Kidney epithelial cell (primary cell): ENCODE data around the gene ACTN3. TPM values are rescaled to one million over a fixed set of nuclear protein-coding genes. Genes with fewer than 3 reads are reported as not detected.
A peak's percentile ranks its signal among the peaks of the same experiment; 100 is the strongest.
"Not testable (repeated sequence)": the region's sequence is repeated elsewhere in the genome, so short reads cannot be mapped to it uniquely, and the experiment has no call there.

Experiments used
- DNase-seq: peaks from one replicate; pipeline ENCODE4 v3.0.0-alpha.2; 2010; ENCODE audit warnings: low read depth
- H3K27me3 ChIP-seq: 2 replicates; pipeline ENCODE4 v1.6.0; 2011; ENCODE audit warnings: low read length; ENCODE audit not compliant: control insufficient read depth, insufficient read depth
- H3K36me3 ChIP-seq: 2 replicates; pipeline ENCODE4 v1.5.1; 2011; ENCODE audit warnings: low read length; ENCODE audit not compliant: control insufficient read depth, insufficient read depth
- H3K4me3 ChIP-seq: 2 replicates; pipeline ENCODE4 v1.5.1; 2011; ENCODE audit warnings: low read depth, mild to moderate bottlenecking, control low read depth, low read length
- total RNA-seq: library from RNA; depleted of rRNA; stranded (reverse); fragments of >200 nt; gene quantifications from 2 replicates; pipeline ENCODE4 v1.2.3, GENCODE V29; 2015
- TF ChIP-seq, protein P1 (sequence below): IDR thresholded peaks from 2 replicates; pipeline ENCODE4 v1.5.1; 2011; ENCODE audit warnings: mild to moderate bottlenecking, moderate library complexity, low read length, control low read depth, inconsistent platforms; ENCODE audit not compliant: insufficient read depth, poor library complexity, severe bottlenecking

The ACTN3 gene
- total RNA-seq, 1 donor from 2014 or later = not detected

DNA sequence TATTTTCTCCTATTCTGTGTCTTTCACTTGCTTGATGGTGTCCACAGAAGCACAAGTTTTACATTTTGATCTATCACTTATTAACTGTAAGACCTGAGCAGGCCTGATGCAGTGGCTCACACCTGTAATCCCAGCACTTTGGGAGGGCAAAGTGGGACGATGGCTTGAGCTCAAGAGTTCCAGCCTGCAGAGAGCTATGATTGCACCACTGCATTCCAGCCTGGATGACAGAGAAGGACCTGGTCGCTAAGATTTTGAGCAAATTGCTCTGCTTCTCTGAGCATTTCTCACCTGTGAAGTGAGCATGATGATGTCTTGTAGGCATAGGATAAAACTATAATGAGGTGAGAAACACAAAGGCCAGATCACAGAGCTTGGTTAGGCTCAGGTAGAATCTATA lies 39.4 kb downstream of the ACTN3 start:
- no peak overlapping the region for H3K4me3 ChIP-seq
- DNase-seq = no peak
- TF ChIP-seq, protein P1, sequence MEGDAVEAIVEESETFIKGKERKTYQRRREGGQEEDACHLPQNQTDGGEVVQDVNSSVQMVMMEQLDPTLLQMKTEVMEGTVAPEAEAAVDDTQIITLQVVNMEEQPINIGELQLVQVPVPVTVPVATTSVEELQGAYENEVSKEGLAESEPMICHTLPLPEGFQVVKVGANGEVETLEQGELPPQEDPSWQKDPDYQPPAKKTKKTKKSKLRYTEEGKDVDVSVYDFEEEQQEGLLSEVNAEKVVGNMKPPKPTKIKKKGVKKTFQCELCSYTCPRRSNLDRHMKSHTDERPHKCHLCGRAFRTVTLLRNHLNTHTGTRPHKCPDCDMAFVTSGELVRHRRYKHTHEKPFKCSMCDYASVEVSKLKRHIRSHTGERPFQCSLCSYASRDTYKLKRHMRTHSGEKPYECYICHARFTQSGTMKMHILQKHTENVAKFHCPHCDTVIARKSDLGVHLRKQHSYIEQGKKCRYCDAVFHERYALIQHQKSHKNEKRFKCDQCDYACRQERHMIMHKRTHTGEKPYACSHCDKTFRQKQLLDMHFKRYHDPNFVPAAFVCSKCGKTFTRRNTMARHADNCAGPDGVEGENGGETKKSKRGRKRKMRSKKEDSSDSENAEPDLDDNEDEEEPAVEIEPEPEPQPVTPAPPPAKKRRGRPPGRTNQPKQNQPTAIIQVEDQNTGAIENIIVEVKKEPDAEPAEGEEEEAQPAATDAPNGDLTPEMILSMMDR = no peak

DNA sequence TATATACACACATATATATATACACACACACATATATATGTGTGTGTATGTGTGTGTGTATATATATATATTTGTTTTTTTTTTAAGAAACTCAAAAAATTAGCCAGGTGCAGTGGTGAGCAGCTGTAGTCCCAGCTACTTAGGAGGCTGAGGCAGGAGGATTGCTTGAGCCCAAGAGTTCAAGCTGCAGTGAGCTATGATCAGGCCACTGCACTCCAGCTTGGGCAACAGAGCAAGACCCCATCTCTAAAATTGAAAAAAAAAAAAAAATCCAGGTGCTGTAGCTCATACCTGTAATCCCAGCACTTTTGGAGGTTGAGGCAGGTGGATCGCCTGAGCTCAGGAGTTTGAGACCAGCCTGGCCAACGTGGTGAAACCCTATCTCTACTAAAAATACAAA lies 42.6 kb downstream of the ACTN3 start:
- not testable (repeated sequence) for H3K27me3 ChIP-seq, H3K36me3 ChIP-seq, H3K4me3 ChIP-seq, DNase-seq

More for the DNA sequence above, 39.4 kb downstream of the ACTN3 start:
- Histone ChIP-seq H3K27me3 (no peaks in the 10 kb centered on the region), H3K36me3 (no peaks in the 10 kb centered on the region)

DNA sequence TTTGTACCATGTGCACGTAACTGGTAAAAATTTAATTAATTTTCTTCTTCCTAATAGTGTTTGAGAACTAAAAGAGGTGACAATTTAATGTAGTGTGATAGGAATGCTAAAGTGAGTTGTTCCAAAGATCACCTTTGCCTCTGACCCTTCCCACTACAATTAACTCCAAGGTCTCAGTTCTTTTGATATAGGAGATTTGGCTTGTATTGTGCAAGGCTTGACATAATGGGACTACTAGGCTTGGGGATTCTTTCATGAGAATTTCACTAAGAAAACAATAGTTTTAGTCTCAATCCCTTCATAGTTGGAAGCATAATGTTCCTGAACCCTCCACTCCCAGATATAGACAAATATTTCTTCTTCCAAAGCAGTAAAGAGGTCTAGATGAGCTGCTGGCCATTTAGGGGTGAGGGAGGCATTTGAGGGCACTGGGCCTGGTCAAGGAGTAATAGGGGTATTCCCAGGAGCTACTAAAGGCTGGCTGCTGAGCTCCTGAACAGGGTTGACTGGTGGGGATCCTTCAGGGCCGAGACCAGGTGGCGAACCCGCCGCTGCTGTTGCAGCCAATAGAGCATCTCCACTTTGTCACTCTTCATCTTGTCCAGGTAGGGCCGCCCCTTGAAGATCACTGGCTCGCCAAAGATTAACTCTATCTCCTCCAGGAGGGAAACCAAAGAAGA lies 43.4 kb downstream of the ACTN3 start:
- DNase-seq = no peak
- Histone ChIP-seq H3K36me3 (no peaks in the 10 kb centered on the region), H3K27me3 (no peaks in the 10 kb centered on the region), H3K4me3 (no peak overlapping the region)
- TF ChIP-seq, protein P1 = no peak

DNA sequence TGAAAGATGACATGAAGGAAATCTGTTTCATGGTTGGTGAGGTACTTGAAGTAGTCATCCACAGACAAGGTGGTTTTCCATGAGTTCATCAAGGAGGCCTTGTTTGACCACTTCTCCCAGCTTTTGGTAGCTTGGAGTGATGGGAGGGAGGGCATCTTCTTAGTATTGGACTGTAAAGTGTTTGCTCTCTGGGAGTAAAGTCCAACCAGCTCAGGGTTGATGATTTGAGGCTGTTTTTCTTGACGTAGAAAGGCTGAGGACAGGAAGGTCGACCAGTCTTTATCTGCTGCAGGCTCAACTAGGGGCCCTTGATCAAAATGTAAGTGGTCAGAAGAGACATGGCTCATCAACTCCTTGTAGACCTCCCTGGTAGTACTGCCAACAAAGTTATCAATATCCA lies 44.5 kb downstream of the ACTN3 start:
- H3K4me3 ChIP-seq = no peak overlapping the region
- DNase-seq = no peak
- TF ChIP-seq, protein P1 = no peak
- H3K27me3 ChIP-seq = no peaks in the 10 kb centered on the region
- no peaks in the 10 kb centered on the region for H3K36me3 ChIP-seq

DNA sequence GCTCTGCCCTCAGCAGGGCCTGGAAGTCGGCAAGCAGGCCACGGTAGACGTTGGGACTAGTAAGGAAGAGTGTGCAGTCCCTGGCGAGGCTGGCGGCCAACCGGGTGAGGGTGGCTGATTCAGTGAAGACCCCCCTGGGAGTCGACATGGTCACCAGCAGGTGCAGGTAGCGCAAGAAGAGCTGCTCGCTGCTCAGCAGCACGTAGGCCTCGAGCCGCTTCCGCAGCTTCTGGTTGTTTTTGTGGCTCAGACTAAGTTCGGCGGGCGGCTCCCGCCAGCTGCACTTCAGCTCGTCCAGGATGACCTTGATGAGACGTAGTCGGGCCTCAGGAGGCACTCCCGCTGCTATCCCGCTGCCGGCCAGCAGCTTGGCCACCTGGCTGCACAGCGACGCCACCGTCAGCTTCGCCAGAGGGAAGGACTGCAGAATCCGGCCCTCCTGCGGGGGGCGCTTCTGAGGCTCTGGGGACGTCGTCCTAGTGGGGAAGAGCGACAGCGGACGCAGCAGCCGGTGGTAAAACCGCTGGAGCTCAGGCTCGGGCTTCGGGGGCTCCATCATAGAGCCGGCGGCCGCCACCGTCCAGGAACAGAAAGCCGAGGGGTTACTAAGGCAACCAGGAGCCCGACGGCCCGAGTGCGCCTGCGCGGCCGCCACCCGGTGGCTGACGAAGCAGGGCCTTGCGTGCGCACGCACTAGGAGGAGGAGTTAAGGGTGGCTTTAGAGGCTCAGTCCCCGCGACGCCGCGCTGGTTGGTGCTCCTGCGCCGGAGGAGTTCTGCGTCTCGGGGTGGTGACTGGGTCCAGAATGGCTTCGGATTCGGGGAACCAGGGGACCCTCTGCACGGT lies 46.0 kb downstream of the ACTN3 start, which contains the start of the genes CCDC87 and CCS:
CCDC87 (minus strand) TSS at position 607 of the 846 bp plus-strand sequence; CDS start at position 559, 48 bp downstream.
CCS (plus strand) TSS at position 729 of the 846 bp plus-strand sequence; CDS start at position 806, 77 bp downstream.
- peak; percentile 75 for DNase-seq
- no peaks in the 10 kb centered on the region for H3K36me3 ChIP-seq
- H3K27me3 ChIP-seq = no peaks in the 10 kb centered on the region
- TF ChIP-seq, protein P1 = peak; percentile 72
- peak within 1 kb of the TSS; percentile 75 for H3K4me3 ChIP-seq

DNA sequence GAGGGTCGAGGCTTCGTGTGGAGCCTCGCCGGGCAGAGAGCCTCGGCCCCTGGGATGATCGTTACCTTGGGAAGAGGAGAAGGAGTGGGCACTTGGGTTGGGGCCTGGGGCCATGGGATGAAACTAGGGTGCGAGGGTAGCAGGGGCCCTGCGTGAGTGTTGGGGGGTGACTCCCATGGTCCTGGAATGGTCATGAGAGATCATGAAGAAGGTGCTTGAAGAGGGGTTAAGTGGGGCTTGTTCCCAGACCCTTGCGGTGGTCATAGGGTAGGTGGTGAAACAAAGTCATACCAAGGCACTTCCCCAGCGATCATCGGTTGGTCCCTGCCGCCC lies 46.6 kb downstream of the ACTN3 start:
- no peak for DNase-seq
- Histone ChIP-seq H3K36me3 (no peaks in the 10 kb centered on the region), H3K4me3 (peak overlapping the region; percentile 75), H3K27me3 (no peaks in the 10 kb centered on the region)
- TF ChIP-seq, protein P1 = no peak
